Left ventricle myocardium superior (tissue), 1 donor: ENCODE data around the gene MEGF8. TPM values are rescaled to one million over a fixed set of nuclear protein-coding genes. Genes with fewer than 3 reads are reported as not detected.
A peak's percentile ranks its signal among the peaks of the same experiment; 100 is the strongest.

Experiments used
- ATAC-seq: fragments of 200-7000 bp; cut with Tn5 transposase; one replicate; pipeline ENCODE4 v1.9.1; 2020; ENCODE audit warnings: mild to moderate bottlenecking, moderate library complexity
- DNase-seq: peaks from one replicate; pipeline ENCODE4 v3.0.0-alpha.2; 2020
- intact Hi-C: fragments of 100-400 bp; cut with micrococcal nuclease; formaldehyde crosslinking; loops from one replicate; pipeline ENCODE4 v1.11.0; 2022
- long read RNA-seq: library from polyadenylated mRNA; unstranded; transcript quantifications from one replicate; pipeline ENCODE4 v2.0.0, GENCODE V29; 2021
- total RNA-seq: library from RNA; stranded (reverse); fragmentation: NEBNext Ultra II Directional; extraction: Animal tissue kit (Norgen Biotek cat#: 25700); gene quantifications from one replicate; pipeline ENCODE4 v1.2.1, GENCODE V29; 2021
- donor health status: DM: no; HTN: yes; CAD: no; lungs with severe emphysema.

The MEGF8 gene
- 37.4 TPM for total RNA-seq
- long read RNA-seq, partial matches to known transcripts = 72 of 80 reads
- long read RNA-seq, other reads (novel, unspliced or antisense) = 8 of 80 reads

GRCh38 chr19:42325308-42325895 lies at the start of gene MEGF8:
TSS of gene MEGF8 (plus strand) at chr19:42325635. CDS start at chr19:42326244, 609 bp downstream.
- DNase-seq (peak; percentile 97), ATAC-seq (peak; percentile 98)
- intact Hi-C loops = no loop called here

- DNase-seq (no peak), ATAC-seq (no peak)
Measured at GRCh38 chr19:42276284-42276683, 49.2 kb upstream of the MEGF8 start.

GRCh38 chr19:42276821-42277220 lies 48.6 kb upstream of the MEGF8 start:
- no peak for ATAC-seq
- no peak for DNase-seq
- intact Hi-C loops = no loop called here

More at GRCh38 chr19:42276284-42276683, 49.2 kb upstream of the MEGF8 start:
- intact Hi-C loops = no loop called here

- ATAC-seq = no peak
- intact Hi-C loops = no loop called here
- DNase-seq = peak; percentile 47
Measured at GRCh38 chr19:42277821-42278451, 47.5 kb upstream of the MEGF8 start.

GRCh38 chr19:42278452-42279154 lies 46.8 kb upstream of the MEGF8 start:
- intact Hi-C loops = no loop called here
- DNase-seq (no peak), ATAC-seq (no peak)

- intact Hi-C loops = no loop called here
- DNase-seq (no peak), ATAC-seq (no peak)
Measured at GRCh38 chr19:42279155-42279901, 46.1 kb upstream of the MEGF8 start.

- intact Hi-C loops = no loop called here
- peak; percentile 95 for DNase-seq
Measured at GRCh38 chr19:42279902-42280814, 45.3 kb upstream of the MEGF8 start.

GRCh38 chr19:42280815-42281145 lies 44.7 kb upstream of the MEGF8 start:
- ATAC-seq (peak; percentile 32), DNase-seq (peak; percentile 71)
- intact Hi-C loops = no loop called here

More at GRCh38 chr19:42279902-42280814, 45.3 kb upstream of the MEGF8 start:
- ATAC-seq = peak; percentile 70

- intact Hi-C loops = no loop called here
- ATAC-seq = peak; percentile 1
- DNase-seq = peak; percentile 72
Measured at GRCh38 chr19:42281146-42281826, 44.1 kb upstream of the MEGF8 start.

- ATAC-seq (no peak), DNase-seq (peak; percentile 44)
- intact Hi-C loops = no loop called here
Measured at GRCh38 chr19:42281827-42282762, 43.3 kb upstream of the MEGF8 start.

GRCh38 chr19:42282819-42283187 lies 42.6 kb upstream of the MEGF8 start:
- ATAC-seq (no peak), DNase-seq (no peak)
- intact Hi-C loops = no loop called here

- peak; percentile 64 for ATAC-seq
- intact Hi-C loops = no loop called here
- peak; percentile 99 for DNase-seq
Measured at GRCh38 chr19:42283188-42284065, 42.0 kb upstream of the MEGF8 start.

GRCh38 chr19:42284066-42284501 lies 41.4 kb upstream of the MEGF8 start:
- intact Hi-C loops = no loop called here
- DNase-seq = peak; percentile 91
- ATAC-seq = peak; percentile 26

- DNase-seq = peak; percentile 65
- no peak for ATAC-seq
- intact Hi-C loops = loop anchor here (5.0 kb wide), 1 partner anchor 37 kb away; no protein-coding TSS in a partner anchor
Measured at GRCh38 chr19:42284591-42285341, 40.7 kb upstream of the MEGF8 start.

GRCh38 chr19:42285541-42285941 lies 39.9 kb upstream of the MEGF8 start:
- intact Hi-C loops = loop anchor here (5.0 kb wide), 1 partner anchor 38 kb away; no protein-coding TSS in a partner anchor
- DNase-seq (peak; percentile 34), ATAC-seq (no peak)
